LNCaP clone FGC (cell line): Measurements from ENCODE around the gene ADGRL2.
"Not testable (repeated sequence)": the region's sequence is repeated elsewhere in the genome, so short reads cannot be mapped to it uniquely, and the experiment has no call there.

Source experiments
- DNase-seq: peaks from one replicate; pipeline ENCODE4 v3.0.0-alpha.2; 2011; ENCODE audit warnings: low read depth
- H3K4me3 ChIP-seq: 2 replicates; pipeline ENCODE4 v1.5.1; 2011; ENCODE audit warnings: mild to moderate bottlenecking, low read depth, low read length, control low read depth
- TF ChIP-seq, protein P1 (sequence below): IDR thresholded peaks from 2 replicates; pipeline ENCODE4 v1.5.1; 2012; ENCODE audit warnings: mild to moderate bottlenecking; ENCODE audit not compliant: control insufficient read depth, insufficient read depth; ENCODE audit errors: extremely low read depth

Gene ADGRL2

DNA sequence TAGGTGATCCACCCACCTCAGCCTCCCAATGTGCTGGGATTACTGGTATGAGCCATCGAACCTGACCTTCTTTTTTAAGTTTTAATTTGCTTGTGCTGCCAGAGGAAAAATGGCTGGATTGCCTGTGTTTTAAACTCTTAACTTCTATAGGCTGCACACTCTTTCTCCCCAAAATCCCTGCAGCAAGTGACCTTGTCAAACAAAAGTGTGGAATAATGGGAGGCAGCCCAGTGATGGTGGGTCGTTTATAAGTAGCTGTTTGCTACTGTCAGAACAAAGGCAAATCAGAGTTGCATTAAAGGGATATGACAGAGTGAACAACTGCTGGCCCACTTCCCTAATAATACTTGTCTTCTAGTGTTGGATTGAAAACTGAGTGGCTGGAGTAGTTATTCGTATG is 74.2 kb downstream of the ADGRL2 start:
- no peak overlapping the region for H3K4me3 ChIP-seq
- TF ChIP-seq, protein P1, sequence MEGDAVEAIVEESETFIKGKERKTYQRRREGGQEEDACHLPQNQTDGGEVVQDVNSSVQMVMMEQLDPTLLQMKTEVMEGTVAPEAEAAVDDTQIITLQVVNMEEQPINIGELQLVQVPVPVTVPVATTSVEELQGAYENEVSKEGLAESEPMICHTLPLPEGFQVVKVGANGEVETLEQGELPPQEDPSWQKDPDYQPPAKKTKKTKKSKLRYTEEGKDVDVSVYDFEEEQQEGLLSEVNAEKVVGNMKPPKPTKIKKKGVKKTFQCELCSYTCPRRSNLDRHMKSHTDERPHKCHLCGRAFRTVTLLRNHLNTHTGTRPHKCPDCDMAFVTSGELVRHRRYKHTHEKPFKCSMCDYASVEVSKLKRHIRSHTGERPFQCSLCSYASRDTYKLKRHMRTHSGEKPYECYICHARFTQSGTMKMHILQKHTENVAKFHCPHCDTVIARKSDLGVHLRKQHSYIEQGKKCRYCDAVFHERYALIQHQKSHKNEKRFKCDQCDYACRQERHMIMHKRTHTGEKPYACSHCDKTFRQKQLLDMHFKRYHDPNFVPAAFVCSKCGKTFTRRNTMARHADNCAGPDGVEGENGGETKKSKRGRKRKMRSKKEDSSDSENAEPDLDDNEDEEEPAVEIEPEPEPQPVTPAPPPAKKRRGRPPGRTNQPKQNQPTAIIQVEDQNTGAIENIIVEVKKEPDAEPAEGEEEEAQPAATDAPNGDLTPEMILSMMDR: no peak
- no peak for DNase-seq

DNA sequence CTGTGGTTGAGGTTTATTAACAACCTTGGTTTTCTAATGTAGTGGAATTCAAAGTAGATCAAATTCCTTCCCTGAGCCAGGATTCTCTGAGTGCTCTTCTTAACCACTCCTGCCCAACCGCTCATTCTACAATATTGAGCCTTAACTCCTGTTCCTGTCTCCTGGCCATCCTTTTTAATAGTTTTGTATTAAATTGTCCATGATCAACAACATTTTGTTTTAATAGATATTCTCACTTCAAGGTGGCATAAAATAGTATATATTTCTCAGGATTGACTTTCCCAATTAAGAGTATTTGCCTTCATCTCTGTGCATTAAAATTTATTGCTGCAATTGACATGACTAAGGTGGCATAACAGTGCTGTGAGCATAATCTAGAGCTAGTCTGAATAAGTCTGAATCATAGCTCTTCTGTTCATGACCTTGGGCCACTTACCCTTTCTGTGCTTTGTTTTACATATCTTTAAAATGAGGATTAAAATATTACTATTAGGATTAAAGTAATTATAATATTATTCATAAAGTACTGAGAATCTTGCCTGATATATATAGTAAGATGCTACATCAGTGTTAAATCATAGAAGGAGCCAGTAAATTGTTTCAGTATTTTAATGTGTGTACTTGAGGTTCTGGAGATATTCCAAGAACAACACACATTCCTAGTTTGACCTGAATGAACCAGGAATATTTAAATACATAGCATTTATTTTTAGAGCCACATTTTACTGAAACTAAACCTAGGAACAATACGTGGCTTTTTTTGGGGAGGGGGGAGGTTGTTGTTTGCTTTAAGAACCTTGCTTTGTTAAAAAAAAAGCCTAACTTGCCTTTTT is 76.4 kb downstream of the ADGRL2 start:
- TF ChIP-seq, protein P1: no peak

DNA sequence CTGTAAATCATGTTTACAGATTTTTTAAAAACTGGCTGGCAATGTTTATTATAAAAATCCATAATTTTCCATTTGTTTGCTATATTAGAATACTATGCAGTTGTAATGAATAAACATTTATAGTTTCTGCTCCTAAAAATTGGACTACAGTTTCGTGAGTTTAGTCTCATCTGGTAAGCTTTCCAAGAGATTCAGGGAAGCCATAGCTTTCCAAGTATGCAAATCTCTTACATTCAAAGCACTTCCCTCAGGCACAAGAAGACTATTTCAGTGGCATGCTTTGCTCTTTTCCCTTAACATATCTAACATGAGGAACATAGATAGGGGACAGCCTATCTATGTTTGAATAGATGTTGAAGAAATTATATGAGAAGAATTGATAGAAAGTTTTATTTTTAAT is 77.2 kb downstream of the ADGRL2 start:
- TF ChIP-seq, protein P1: no peak
- DNase-seq: no peak
- no peak overlapping the region for H3K4me3 ChIP-seq

More for the DNA sequence above, 76.4 kb downstream of the ADGRL2 start:
- peak; percentile 44 for DNase-seq
- no peak overlapping the region for H3K4me3 ChIP-seq

DNA sequence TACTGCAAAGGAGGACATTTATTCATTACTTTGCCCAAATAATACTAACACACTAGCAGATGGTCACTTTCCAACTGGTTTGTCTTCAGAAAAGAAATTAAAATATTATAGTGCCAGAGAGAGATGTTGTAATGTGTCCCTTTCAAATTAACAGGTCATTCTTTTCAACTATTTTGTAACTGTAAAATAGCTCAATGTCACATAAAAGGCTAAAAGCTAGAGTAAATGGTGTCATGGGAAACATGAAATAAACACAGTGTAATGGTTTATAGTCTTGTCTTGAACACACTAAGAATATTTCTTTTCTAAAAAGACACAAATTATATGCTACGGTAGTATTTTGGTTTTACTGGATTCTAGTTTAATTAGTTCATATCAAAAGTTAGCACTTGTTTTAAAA is 77.8 kb downstream of the ADGRL2 start:
- H3K4me3 ChIP-seq: no peak overlapping the region
- DNase-seq: no peak
- TF ChIP-seq, protein P1: no peak

DNA sequence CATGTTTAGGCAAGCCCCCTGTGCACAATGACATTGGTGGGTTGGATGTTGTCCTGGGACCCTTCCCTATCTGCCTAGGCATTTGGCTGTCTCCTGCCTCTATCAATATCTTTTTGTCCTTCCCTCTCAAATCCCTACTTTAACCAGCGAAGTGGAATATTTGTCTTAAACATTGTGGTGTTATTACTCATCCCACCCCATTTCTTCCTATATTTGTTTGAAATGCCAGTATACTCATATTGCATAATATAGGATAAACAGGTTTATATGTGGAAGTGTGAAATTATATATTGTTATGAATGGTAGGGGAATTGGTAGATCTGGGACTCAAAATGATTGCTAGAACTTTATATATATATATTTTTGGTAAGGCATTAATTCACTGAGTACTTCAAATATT is 80.0 kb downstream of the ADGRL2 start:
- no peak for DNase-seq
- no peak overlapping the region for H3K4me3 ChIP-seq
- TF ChIP-seq, protein P1: no peak

DNA sequence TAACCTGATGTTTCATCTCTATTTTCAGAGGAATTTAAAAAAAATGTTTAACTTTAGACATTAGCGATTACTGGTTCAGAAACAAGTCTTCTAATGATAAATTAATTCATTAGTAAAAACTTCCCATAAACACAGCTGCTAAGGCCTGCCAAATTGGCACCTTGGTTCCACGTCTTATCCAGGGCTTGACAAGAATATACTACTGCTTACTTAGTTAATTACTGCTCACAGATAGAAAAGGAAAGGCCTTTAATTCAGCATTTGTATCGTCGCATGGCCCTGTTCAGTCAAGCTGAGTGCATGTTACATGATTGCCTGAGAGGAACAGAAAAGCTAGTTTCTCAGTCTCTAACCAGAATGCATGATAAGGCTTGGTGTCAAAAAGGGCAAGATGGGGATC is 84.6 kb downstream of the ADGRL2 start:
- no peak overlapping the region for H3K4me3 ChIP-seq
- DNase-seq: no peak
- TF ChIP-seq, protein P1: no peak

DNA sequence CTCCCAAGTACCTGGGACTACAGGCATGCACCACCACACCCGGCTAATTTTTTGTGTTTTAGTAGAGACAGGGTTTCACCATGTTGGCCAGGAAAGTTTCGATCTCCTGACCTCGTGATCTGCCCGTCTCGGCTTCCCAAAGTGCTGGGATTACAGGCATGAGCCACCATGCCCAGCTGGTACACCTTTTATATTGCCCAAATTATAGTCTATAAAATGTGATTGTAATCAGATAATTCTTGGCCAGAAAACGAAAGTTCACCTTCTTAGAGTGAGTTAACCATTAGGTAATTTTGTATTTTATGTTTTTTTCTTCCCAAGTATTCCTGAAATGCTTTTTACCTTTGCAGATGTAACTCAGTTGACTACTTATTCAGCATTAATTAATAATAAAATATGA is 85.6 kb downstream of the ADGRL2 start:
- not testable (repeated sequence) for H3K4me3 ChIP-seq
- DNase-seq: peak; percentile 31
